IMR-90 (cell line): ENCODE data around the gene URM1. TPM values are rescaled to one million over a fixed set of nuclear protein-coding genes. Genes with fewer than 3 reads are reported as not detected.

Experiments
- ATAC-seq: fragments of 200-7000 bp; cut with Tn5 transposase; 2 replicates; pipeline ENCODE4 v1.9.1; 2020; ENCODE audit warnings: low read depth, mild to moderate bottlenecking, moderate library complexity
- BruUV-seq: library from RNA; stranded (reverse); fragments of 400-500 nt; replicated peaks from 2 replicates; lab custom pipeline; 2021; lab: Mats Ljungman, UMichigan
- CTCF ChIA-PET: fragments of 300-600 bp; formaldehyde crosslinking; extraction: SDS; loops from one replicate; lab custom pipeline; 2021; ENCODE audit warnings: antibody characterized with exemption; lab: Yijun Ruan, JAX
- POLR2A ChIA-PET: fragments of 300-600 bp; sonication (Branson Sonifier 250); formaldehyde crosslinking; loops from one replicate; lab custom pipeline; 2022; ENCODE audit warnings: antibody characterized with exemption; ENCODE audit not compliant: unreplicated experiment; lab: Charles Lee
- DNase-seq: peaks from one replicate; pipeline ENCODE4 v3.0.0; 2013
- H2AFZ ChIP-seq: replicated peaks from 2 replicates; pipeline ENCODE3; 2013; ENCODE audit warnings: low read length, mild to moderate bottlenecking; ENCODE audit not compliant: poor library complexity
- H2AK5ac ChIP-seq: 2 replicates; pipeline ENCODE4 v1.6.1; 2013; ENCODE audit warnings: low read depth, low read length, inconsistent platforms
- H2AK9ac ChIP-seq: replicated peaks from 2 replicates; pipeline ENCODE3; 2013; ENCODE audit warnings: mild to moderate bottlenecking, low read depth, low read length, moderate library complexity; ENCODE audit not compliant: poor library complexity
- H2BK120ac ChIP-seq: 2 replicates; pipeline ENCODE4 v1.6.1; 2013; ENCODE audit warnings: low read depth, low read length, inconsistent platforms
- H2BK15ac ChIP-seq: 3 replicates; pipeline ENCODE4 v1.6.1; 2013; ENCODE audit warnings: low read depth, low read length, inconsistent platforms
- H2BK20ac ChIP-seq: 2 replicates; pipeline ENCODE4 v1.6.1; 2013; ENCODE audit warnings: low read depth, mild to moderate bottlenecking, inconsistent platforms, low read length, moderate library complexity
- H2BK5ac ChIP-seq: 2 replicates; pipeline ENCODE4 v1.6.1; 2013; ENCODE audit warnings: mild to moderate bottlenecking, low read depth, low read length, inconsistent platforms; ENCODE audit not compliant: poor library complexity, severe bottlenecking
- H3K14ac ChIP-seq: replicated peaks from 2 replicates; pipeline ENCODE4 v1.6.1; 2013; ENCODE audit warnings: low read depth, low read length, inconsistent platforms
- H3K18ac ChIP-seq: 2 replicates; pipeline ENCODE4 v1.6.1; 2013; ENCODE audit warnings: low read depth, low read length, control low read depth
- H3K23ac ChIP-seq: 2 replicates; pipeline ENCODE4 v1.6.1; 2013; ENCODE audit warnings: low read depth, low read length, inconsistent platforms
- H3K27ac ChIP-seq: 2 replicates; pipeline ENCODE4 v1.5.1; 2013; ENCODE audit warnings: mild to moderate bottlenecking, control low read depth, low read length; ENCODE audit not compliant: insufficient read depth
- H3K27me3 ChIP-seq: 2 replicates; pipeline ENCODE4 v1.6.1; 2013; ENCODE audit warnings: low read length; ENCODE audit not compliant: control insufficient read depth, insufficient read depth
- H3K36me3 ChIP-seq: 2 replicates; pipeline ENCODE4 v1.6.1; 2013; ENCODE audit warnings: low read length, mixed read lengths; ENCODE audit not compliant: control insufficient read depth, insufficient read depth
- H3K4ac ChIP-seq: 2 replicates; pipeline ENCODE4 v1.6.1; 2013; ENCODE audit warnings: low read depth, low read length, inconsistent platforms
- H3K4me1 ChIP-seq: 2 replicates; pipeline ENCODE4 v1.6.1; 2013; ENCODE audit warnings: low read length, mixed read lengths; ENCODE audit not compliant: control insufficient read depth, insufficient read depth
- H3K4me2 ChIP-seq: 2 replicates; pipeline ENCODE4 v1.6.1; 2013; ENCODE audit warnings: low read depth, mild to moderate bottlenecking, control low read depth, low read length, moderate library complexity
- H3K4me3 ChIP-seq: 2 replicates; pipeline ENCODE4 v1.5.1; 2013; ENCODE audit warnings: low read depth, mild to moderate bottlenecking, control low read depth, low read length, moderate library complexity; ENCODE audit not compliant: insufficient read depth
- H3K56ac ChIP-seq: 2 replicates; pipeline ENCODE4 v1.6.1; 2013; ENCODE audit warnings: low read length, inconsistent platforms; ENCODE audit not compliant: insufficient read depth; ENCODE audit errors: extremely low read depth
- H3K79me1 ChIP-seq, 2 experiments: 2 replicates each; pipeline ENCODE4 v1.6.1; 2013; ENCODE audit warnings: low read length in 2 of 2, inconsistent platforms in 1 of 2, low read depth in 1 of 2
- H3K9ac ChIP-seq: 2 replicates; pipeline ENCODE4 v1.6.1; 2013; ENCODE audit warnings: low read depth, low read length, control low read depth
- H3K9me1 ChIP-seq: 2 replicates; pipeline ENCODE4 v1.6.1; 2013; ENCODE audit warnings: low read length, inconsistent platforms; ENCODE audit not compliant: insufficient read depth
- H3K9me3 ChIP-seq: 2 replicates; pipeline ENCODE4 v1.6.1; 2013; ENCODE audit warnings: low read length; ENCODE audit not compliant: control insufficient read depth, insufficient read depth
- H4K20me1 ChIP-seq: 2 replicates; pipeline ENCODE4 v1.6.1; 2013; ENCODE audit warnings: low read length, inconsistent platforms; ENCODE audit not compliant: insufficient read depth
- H4K5ac ChIP-seq: 2 replicates; pipeline ENCODE4 v1.6.1; 2013; ENCODE audit warnings: mild to moderate bottlenecking, low read depth, low read length, control low read depth
- H4K8ac ChIP-seq, 2 experiments: 2 replicates each; pipeline ENCODE4 v1.6.1; 2013; ENCODE audit warnings: low read depth in 2 of 2, low read length in 2 of 2, control low read depth in 1 of 2, inconsistent platforms in 1 of 2
- H4K91ac ChIP-seq: 2 replicates; pipeline ENCODE4 v1.6.1; 2013; ENCODE audit warnings: low read depth, low read length, inconsistent platforms; ENCODE audit not compliant: insufficient read depth
- BHLHE40 ChIP-seq: fragments of 150-350 bp; IDR thresholded peaks from 2 replicates; pipeline ENCODE4 v1.6.1; 2016; ENCODE audit warnings: mild to moderate bottlenecking, low read depth, low read length
- CEBPB ChIP-seq: IDR thresholded peaks from 2 replicates; pipeline ENCODE4 v1.6.1; 2012; ENCODE audit warnings: low read depth, low read length, improper control_type of control experiment
- CHD1 ChIP-seq: IDR thresholded peaks from 2 replicates; pipeline ENCODE4 v1.6.1; 2012; ENCODE audit warnings: low read depth, low read length, improper control_type of control experiment
- ELK1 ChIP-seq: fragments of 150-350 bp; IDR thresholded peaks from 2 replicates; pipeline ENCODE4 v1.6.1; 2016; ENCODE audit warnings: low read depth, mild to moderate bottlenecking, low read length, moderate library complexity, borderline replicate concordance
- FOS ChIP-seq: fragments of 150-350 bp; IDR thresholded peaks from 2 replicates; pipeline ENCODE4 v1.6.1; 2016; ENCODE audit warnings: low read depth, low read length
- MAFK ChIP-seq: IDR thresholded peaks from 2 replicates; pipeline ENCODE4 v1.6.1; 2012; ENCODE audit warnings: low read depth, low read length, improper control_type of control experiment
- MXI1 ChIP-seq: IDR thresholded peaks from 2 replicates; pipeline ENCODE4 v1.6.1; 2012; ENCODE audit warnings: low read depth, mild to moderate bottlenecking, low read length, moderate library complexity, borderline replicate concordance
- POLR2A ChIP-seq: IDR thresholded peaks from 2 replicates; pipeline ENCODE4 v1.6.1; 2012; ENCODE audit warnings: mild to moderate bottlenecking, low read depth, low read length
- RAD21 ChIP-seq: IDR thresholded peaks from 2 replicates; pipeline ENCODE4 v1.6.1; 2012; ENCODE audit warnings: low read length, improper control_type of control experiment
- RCOR1 ChIP-seq: IDR thresholded peaks from 2 replicates; pipeline ENCODE4 v1.6.1; 2012; ENCODE audit warnings: mild to moderate bottlenecking, low read length, improper control_type of control experiment; ENCODE audit not compliant: insufficient replicate concordance
- RFX5 ChIP-seq: IDR thresholded peaks from 2 replicates; pipeline ENCODE4 v1.8.0; 2012; ENCODE audit warnings: low read depth, mild to moderate bottlenecking, low read length, moderate library complexity
- SMC3 ChIP-seq: fragments of 150-350 bp; IDR thresholded peaks from 2 replicates; pipeline ENCODE4 v1.6.1; 2016; ENCODE audit warnings: low read depth, mild to moderate bottlenecking, antibody characterized with exemption, low read length, moderate library complexity
- WGBS, 2 experiments: methylation state at CpG; one replicate each; pipeline versions ENCODE4 v1.1.5 to v1.1.7; 2013; ENCODE audit warnings: missing lambda C conversion rate in 2 of 2; ENCODE audit not compliant: insufficient read length in 1 of 2; ENCODE audit errors: extremely low coverage in 2 of 2; 5-methylcytosine and 5-hydroxymethylcytosine counted together
- dilution Hi-C: fragments of 300-500 bp; cut with HindIII; formaldehyde crosslinking; loops from one replicate; pipeline ENCODE4 v1.14.3; 2018; ENCODE audit warnings: low sequenced_read_pairs; ENCODE audit not compliant: unreplicated experiment
- in situ Hi-C: fragments of 300-500 bp; cut with MboI; formaldehyde crosslinking; loops from 3 replicates; pipeline ENCODE4 v1.14.3; 2019; ENCODE audit warnings: low sequenced_read_pairs, inconsistent platforms, mixed read lengths
- intact Hi-C: fragments of 100-400 bp; cut with micrococcal nuclease; formaldehyde crosslinking; loops from 2 replicates; pipeline ENCODE4 v1.10.0; 2022
- polyA plus RNA-seq, 3 experiments: library from polyadenylated mRNA; depleted of rRNA; stranded (reverse); fragments of >200 nt; gene quantifications; 2 replicates each; pipeline ENCODE4 v1.2.3, GENCODE V29; 2012; ENCODE audit warnings: low replicate concordance in 1 of 3
- total RNA-seq: library from RNA; depleted of rRNA; stranded (reverse); fragments of >200 nt; gene quantifications from 2 replicates; pipeline ENCODE4 v1.2.3, GENCODE V29; 2012
- TF ChIP-seq, protein P1 (sequence below): conservative IDR thresholded peaks from 2 replicates; pipeline ENCODE4 v1.5.1; 2012; ENCODE audit warnings: mild to moderate bottlenecking, low read depth, low read length, improper control_type of control experiment
- TF ChIP-seq, protein P2 (sequence below): fragments of 150-350 bp; IDR thresholded peaks from 2 replicates; pipeline ENCODE4 v1.6.1; 2017; ENCODE audit warnings: mild to moderate bottlenecking, antibody characterized with exemption, low read length, low read depth

The URM1 gene
- total and polyA plus RNA-seq, 2 of the 4 experiments (the other 2 are of a cell fraction): 33.2 to 66.9 TPM

- H3K56ac ChIP-seq: no peak overlapping the region
- BruUV-seq: no TSS peak
- no peak overlapping the region for H2BK20ac ChIP-seq
- H3K4me3 ChIP-seq: no peak overlapping the region
- H3K27me3 ChIP-seq: no peaks in the 10 kb centered on the region
- H2BK120ac ChIP-seq: no peak overlapping the region
- H3K9me3 ChIP-seq: no peaks in the 10 kb centered on the region
- CTCF ChIA-PET: interaction anchor here (0.7 to 2.7 kb wide), 5 partner anchors 9 to 76 kb away, joined by 3 to 16 read pairs (median 4); partner anchors contain the start of genes CERCAM and URM1
- ATAC-seq: peak; percentile 97
- H3K4me1 ChIP-seq: no peaks in the 10 kb centered on the region
- H2AK9ac ChIP-seq: peak overlapping the region; percentile 89
- no peaks in the 10 kb centered on the region; a peak in 1 of 4 replicates for H3K79me1 ChIP-seq
- H4K91ac ChIP-seq: no peak overlapping the region
- peak overlapping the region; percentile 37; the same call in 1 of the 2 replicates for H2AK5ac ChIP-seq
- H2BK5ac ChIP-seq: no peak overlapping the region
- POLR2A ChIA-PET: interaction anchor here (0.6 kb wide), 1 partner anchor 27 kb away, joined by 4 read pairs; no protein-coding TSS in a partner anchor
- no peak overlapping the region for H2BK15ac ChIP-seq
- no peak overlapping the region for H3K9ac ChIP-seq
- H3K27ac ChIP-seq: no peak overlapping the region
- no peaks in the 10 kb centered on the region for H4K20me1 ChIP-seq
- intact Hi-C loops (no loop called here), in situ Hi-C loops (no loop called here), dilution Hi-C loops (no loop called here)
- H2AFZ ChIP-seq: peak overlapping the region; percentile 81
- no peak overlapping the region for H3K4me2 ChIP-seq
- H3K14ac ChIP-seq: no peak overlapping the region
- no peak overlapping the region for H3K4ac ChIP-seq
- H4K5ac ChIP-seq: no peak overlapping the region
- peaks cover 10% of the 10 kb centered on the region; the same call in 1 of the 2 replicates for H3K36me3 ChIP-seq
- no peak overlapping the region for H3K23ac ChIP-seq
- peak overlapping the region in 1 of 2 experiments; percentile 29; a peak in 1 of 4 replicates for H4K8ac ChIP-seq
- 5% methylated on average over 4 of the region's 12 CpGs; no CpG with 5 or more reads in 1 of the 2 experiments for WGBS, 2 experiments
- peaks cover 5% of the 10 kb centered on the region; the same call in 1 of the 2 replicates for H3K9me1 ChIP-seq
- no peak overlapping the region for H3K18ac ChIP-seq
- peak; percentile 67 for DNase-seq
- TF ChIP-seq RFX5 (no peak), POLR2A (no peak), ELK1 (no peak), CEBPB (no peak), BHLHE40 (no peak), MXI1 (no peak), FOS (no peak), CHD1 (no peak), RCOR1 (no peak), RAD21 (peak; percentile 64), MAFK (no peak), SMC3 (peak; percentile 64)
- TF ChIP-seq, protein P1, sequence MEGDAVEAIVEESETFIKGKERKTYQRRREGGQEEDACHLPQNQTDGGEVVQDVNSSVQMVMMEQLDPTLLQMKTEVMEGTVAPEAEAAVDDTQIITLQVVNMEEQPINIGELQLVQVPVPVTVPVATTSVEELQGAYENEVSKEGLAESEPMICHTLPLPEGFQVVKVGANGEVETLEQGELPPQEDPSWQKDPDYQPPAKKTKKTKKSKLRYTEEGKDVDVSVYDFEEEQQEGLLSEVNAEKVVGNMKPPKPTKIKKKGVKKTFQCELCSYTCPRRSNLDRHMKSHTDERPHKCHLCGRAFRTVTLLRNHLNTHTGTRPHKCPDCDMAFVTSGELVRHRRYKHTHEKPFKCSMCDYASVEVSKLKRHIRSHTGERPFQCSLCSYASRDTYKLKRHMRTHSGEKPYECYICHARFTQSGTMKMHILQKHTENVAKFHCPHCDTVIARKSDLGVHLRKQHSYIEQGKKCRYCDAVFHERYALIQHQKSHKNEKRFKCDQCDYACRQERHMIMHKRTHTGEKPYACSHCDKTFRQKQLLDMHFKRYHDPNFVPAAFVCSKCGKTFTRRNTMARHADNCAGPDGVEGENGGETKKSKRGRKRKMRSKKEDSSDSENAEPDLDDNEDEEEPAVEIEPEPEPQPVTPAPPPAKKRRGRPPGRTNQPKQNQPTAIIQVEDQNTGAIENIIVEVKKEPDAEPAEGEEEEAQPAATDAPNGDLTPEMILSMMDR: peak; percentile 79
- TF ChIP-seq, protein P2, sequence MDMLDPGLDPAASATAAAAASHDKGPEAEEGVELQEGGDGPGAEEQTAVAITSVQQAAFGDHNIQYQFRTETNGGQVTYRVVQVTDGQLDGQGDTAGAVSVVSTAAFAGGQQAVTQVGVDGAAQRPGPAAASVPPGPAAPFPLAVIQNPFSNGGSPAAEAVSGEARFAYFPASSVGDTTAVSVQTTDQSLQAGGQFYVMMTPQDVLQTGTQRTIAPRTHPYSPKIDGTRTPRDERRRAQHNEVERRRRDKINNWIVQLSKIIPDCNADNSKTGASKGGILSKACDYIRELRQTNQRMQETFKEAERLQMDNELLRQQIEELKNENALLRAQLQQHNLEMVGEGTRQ: no peak
Observed at GRCh38 chr9:128438343-128439109, 67.4 kb downstream of the URM1 start.
